ENCODE measurements around the gene MACROH2A1.

The MACROH2A1 gene

GRCh38 chr5:135435467-135436330 is 36.7 kb upstream of the MACROH2A1 start:
- DNase-seq = no peak

DNA sequence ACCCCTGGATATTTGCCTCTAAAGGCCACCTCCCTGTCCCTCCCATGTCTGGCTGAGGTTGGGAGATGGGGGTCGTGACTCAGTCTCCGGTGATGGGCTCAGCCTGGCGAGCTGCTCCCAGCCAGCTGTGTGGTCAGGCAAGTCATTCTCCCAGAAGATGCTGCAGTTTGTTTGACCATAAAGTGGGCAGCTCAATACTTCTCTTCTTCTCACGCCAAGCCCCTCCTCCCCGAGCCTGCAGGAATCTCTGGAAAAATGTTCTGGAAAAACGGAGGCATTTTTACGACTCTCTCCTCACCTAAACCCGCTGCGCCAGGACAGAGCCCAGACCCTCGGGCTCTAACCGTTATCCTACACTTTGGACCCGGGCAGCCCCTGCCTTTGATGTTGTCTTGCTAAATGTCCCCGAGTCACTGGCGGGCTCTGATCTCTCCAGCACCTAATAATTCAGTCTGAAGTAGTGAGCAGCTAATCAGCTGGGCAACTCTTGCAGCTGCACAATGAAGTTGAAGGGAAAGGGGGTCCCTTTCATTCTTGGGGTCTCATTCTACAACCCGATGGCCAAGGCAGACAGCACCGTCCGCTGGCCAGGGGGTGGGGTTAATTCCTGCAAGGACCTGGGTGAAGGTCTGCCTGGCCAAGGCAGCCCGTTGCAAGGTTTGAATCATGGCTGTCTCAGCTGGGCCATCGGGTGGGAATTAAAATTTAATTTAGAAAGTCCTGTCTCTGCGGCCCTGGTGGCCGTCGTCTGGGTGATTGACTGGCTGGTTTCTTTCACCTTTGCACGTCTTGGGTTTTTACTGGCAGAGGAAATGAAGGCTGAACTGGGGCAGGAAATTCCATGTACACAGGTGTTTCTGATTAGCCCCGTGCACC is 35.8 kb upstream of the MACROH2A1 start:
- DNase-seq = no peak

DNA sequence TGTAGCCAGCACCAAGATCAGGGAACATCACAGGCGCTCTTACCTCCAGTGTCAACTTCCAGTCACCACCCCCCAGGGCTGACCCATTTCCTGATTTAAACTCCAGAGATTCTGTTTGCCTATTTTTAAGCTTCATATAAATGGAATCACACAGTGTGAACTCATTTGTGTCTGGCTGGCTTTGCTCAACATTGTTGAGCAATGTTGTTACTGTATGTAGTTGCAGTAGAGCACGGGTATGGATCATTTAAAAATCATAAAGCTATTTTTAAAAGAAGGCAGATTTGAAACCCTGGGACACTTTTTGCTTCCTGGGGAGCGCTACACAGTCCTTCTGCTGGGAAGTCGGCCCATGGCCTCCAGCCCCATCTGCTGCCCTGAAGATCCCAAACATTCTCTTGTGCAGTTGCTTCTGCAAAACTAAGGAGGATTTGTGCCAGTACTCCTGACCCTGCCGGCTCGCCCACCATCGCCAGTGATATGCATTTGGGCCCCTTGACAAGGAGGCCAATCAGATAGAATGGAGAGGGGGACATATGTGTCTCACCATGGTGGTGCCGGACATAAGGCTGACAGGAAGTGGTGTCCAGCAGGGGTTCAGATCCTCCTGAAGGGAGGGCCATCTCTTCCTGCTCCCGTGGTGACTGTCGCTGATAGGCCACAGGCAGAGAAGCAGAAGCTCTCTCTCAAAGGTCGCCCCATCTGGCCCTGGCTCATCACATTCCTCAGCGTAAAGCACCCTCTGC is 34.8 kb upstream of the MACROH2A1 start:
- DNase-seq = peak; percentile 91

DNA sequence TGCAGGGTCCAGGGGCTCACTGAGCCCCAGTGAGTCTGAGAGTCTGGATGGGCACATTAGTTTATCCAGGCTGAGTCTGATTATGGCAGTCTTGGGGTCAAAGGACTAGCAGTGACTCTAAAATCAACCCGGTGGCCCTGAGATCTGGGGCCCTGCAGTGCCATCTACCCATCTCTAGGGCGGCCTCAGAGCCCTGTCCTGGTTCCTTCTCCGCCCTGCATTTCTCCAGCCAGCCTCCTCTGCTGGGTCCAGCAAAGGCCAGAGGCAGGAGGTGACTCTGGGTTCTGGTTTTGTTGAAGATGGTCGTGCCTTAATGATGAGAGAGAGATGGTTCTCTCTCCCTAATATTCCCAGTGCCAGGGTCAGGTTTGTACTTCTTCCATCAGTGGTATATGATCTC is 33.1 kb upstream of the MACROH2A1 start:
- DNase-seq = no peak

DNA sequence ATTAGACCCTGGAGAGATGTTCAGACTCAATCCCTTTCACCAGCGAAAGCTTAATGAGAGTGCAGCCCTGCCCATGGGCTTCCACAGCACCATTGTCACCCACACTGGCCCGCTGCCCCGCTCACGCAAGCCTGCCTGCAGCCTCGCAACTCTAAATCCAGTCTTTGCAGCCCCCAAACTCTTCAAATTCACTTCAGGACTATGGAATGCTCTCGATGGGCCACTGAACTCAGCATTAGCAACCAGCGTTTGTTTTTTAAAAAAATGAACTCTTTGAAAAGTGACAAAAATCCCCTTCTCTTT is 31.1 kb upstream of the MACROH2A1 start:
- DNase-seq = no peak

DNA sequence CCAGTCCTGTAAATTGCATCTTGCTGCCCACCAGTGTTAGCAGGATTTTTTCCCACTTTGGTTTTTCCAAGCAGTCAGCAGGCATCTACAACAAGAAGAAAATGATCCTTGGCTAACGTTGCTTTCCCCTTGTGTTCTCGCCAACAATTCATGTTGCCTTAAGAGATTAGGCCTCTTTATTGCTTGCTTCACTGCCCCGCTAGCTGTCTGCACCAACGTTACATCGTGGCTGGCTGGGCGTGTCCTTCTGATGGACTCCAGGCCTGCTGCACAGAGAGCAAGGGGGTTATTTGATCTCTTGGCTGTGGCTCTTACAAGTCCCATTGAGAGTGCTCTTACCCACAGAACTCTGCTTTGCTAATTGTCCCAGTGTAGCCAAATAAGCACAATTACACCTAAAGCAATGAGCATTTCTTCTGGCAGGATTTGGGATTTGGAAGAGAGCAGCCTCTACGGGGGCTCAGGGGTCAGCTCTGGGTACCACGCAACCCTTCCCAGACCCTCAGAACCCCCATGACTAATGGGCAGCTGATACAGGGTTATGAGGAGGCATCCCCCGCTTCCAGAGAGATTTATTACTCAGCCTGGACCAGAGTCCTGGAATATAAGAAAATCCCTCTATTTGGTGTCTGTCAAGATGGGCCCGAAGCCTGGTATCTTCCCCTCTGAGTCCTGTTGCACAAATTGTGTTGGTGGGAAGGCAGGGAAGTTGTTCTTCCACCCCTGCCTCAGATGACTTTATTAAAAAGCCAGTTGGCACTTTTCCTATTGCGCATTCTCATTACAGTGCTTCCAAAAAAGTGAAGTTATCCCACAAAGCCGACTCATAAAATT is 30.5 kb upstream of the MACROH2A1 start:
- DNase-seq = no peak

- no peak for DNase-seq
Observed at GRCh38 chr5:135428586-135428985, 29.6 kb upstream of the MACROH2A1 start.

- peak; percentile 66 for DNase-seq
Observed at GRCh38 chr5:135426102-135427082, 27.4 kb upstream of the MACROH2A1 start.

DNA sequence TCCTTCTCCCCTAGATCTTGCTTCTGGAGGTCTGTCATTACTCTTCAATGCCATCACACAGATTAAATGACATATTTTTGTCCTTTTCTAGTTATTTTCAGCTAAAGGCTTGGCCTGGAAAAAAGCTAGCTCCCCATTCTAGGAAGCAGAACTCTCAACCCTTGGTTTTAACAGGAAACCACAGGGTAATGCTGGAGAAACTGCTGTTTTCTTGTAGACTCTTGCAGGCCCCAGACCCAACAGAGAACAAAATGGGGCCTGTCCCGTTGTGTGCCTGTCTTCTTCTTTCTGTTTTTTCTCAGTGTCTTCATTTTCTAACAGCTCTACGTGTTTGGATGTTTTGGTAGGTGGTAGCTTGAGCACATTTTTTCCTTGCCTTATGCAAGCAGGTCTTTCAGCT is 26.6 kb upstream of the MACROH2A1 start:
- no peak for DNase-seq

GRCh38 chr5:135423846-135424168 is 24.8 kb upstream of the MACROH2A1 start:
- DNase-seq = no peak

GRCh38 chr5:135423146-135423845 is 24.3 kb upstream of the MACROH2A1 start:
- peak; percentile 74 for DNase-seq

DNA sequence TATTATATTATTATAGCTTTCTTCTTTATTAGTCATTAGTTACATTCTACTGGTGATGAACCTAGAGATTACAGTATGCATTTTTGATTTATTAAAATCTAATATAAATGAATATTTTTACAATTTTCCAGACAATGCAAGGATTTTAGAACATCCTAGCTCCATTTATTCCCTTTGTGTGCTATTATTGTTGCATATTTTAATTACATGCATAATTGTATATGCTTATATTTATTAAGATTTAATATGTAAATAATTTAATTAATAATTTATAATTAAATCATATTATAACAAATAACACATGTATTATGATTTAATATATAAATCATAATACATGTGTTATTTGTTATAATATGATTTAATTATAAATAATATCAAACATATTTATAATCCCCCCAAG is 23.4 kb upstream of the MACROH2A1 start:
- no peak for DNase-seq

DNA sequence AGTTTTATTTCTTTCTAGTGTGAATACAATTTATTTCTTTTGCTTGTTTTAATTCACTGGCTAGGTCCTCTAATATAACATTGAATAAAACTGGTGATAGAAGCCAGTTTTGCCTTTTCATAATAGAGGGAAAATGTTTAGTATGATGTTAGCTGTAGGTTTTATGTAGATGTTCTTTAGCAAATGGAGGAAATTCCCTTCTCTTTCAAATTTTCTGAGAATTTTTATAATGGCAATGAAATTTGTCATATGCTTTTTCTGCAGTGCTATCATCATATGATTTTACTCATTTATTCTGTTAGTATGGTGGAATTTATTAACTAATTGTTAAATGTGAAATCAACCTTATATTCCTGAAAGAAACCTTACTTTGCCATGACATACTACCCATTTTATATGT is 18.1 kb upstream of the MACROH2A1 start:
- DNase-seq = no peak

DNA sequence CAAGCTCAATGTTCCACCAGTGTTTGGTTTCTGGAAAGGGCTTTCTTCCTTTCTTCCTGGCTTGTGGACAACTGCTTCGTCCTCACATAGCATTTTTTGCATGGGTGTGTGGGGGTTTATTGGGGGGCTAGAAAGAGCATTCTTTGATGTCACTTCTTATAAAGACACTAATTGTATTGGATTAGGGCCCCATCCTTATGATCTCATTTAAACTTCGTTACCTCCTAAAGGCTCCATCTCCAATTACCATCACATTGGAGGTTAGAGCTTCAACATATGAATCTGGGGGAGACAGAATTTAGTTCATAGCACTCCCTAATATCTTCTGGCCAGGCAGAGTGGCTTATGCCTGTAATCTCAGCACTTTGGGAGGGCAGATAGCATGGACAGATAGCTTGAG is 6.1 kb upstream of the MACROH2A1 start:
- DNase-seq = no peak

GRCh38 chr5:135402031-135402430 is 3.0 kb upstream of the MACROH2A1 start:
- no peak for DNase-seq

DNA sequence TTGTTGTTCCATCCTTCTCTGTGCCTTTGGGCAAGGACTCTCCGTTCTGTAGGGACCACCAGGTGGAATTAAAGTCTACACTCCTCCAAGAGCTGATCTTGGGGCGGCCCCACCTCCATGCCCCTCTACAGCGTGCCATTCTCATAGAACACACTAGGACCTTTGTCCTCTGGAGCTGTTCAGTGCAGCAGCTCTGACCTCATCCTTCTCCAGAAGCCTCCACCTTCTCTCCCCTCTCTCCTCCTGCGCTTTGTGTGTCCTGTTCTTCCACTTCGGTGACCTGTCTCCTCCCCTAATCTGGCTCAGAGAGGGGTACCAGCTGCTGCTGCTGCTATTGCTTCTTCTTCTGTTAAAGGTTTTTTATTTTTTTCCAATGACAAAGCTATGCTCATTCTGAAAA is 1.8 kb upstream of the MACROH2A1 start:
- no peak for DNase-seq

- DNase-seq = no peak
Observed at GRCh38 chr5:135399794-135400542, 937 bp upstream of the MACROH2A1 start.

DNA sequence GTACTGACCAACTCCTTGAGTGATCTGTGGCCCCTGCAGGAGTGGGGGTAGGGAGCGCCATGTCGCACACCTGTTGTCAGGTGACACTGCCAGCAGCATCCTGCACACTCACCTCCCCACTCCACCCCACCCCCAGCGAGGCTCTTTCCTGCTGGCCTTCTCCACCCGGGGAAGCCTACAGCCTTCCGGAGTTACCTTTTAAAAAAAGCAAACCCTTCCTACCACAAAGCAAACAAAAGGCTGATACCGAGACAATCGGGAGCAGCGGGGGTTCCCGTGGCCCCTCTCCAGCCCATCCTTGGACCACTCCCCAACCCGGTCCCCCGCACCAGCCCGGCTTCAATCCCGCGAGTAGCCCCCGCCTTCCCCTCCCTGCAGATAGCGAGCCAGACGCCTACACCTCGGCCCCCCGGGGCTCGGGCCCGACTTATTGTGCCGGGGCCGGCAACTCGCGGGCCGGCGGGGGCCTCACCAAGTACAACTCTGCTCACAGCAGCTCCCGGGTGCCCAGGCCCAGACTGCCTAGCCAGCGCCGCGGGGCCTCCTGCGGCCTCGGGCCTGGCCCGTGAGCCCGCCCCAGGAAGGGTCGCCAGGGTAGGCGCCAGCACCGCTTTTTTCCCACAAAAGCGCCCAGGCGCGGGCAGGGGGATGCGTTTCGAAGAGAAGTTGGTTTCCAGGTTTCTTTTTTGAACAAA is 724 bp downstream of the MACROH2A1 start:
- DNase-seq = no peak

- DNase-seq = no peak
Observed at GRCh38 chr5:135397084-135397483, 1.9 kb downstream of the MACROH2A1 start.
